HepG2 (cell line): Measurements from ENCODE around the gene LRRC34.

ENCODE experiments used
- EZH2 ChIP-seq: conservative IDR thresholded peaks from 2 replicates; pipeline ENCODE4 v1.6.1; 2012; ENCODE audit warnings: mild to moderate bottlenecking, low read depth, low read length, moderate library complexity
- HIVEP1 ChIP-seq: sonication (generic); formaldehyde crosslinking; IDR thresholded peaks from 2 replicates; pipeline ENCODE4 v1.4.0; 2020; ENCODE audit warnings: mild to moderate bottlenecking, missing genetic modification reagents
- MAFK ChIP-seq, 2 experiments: IDR thresholded peaks in 1 of 2; conservative IDR thresholded peaks in 1 of 2; 2 replicates each; pipeline ENCODE4 v1.6.1; 2011; ENCODE audit warnings: improper control_type of control experiment in 2 of 2, low read length in 2 of 2
- SMAD1 ChIP-seq: sonication (generic); formaldehyde crosslinking; IDR thresholded peaks from 2 replicates; pipeline ENCODE4 v1.4.0; 2020; ENCODE audit warnings: missing genetic modification reagents, low read depth, mild to moderate bottlenecking, borderline replicate concordance
- SOX13 ChIP-seq, 3 experiments: fragments of 450-650 bp in 1 of 3; sonication (generic) in 1 of 3; formaldehyde crosslinking in 1 of 3; IDR thresholded peaks in 2 of 3; conservative IDR thresholded peaks in 1 of 3; 2 replicates each; pipeline versions ENCODE4 v1.5.0 to v1.6.1; 2016 to 2020; ENCODE audit warnings: antibody characterized with exemption in 1 of 3, mild to moderate bottlenecking in 1 of 3, missing compliant biosample characterization in 1 of 3, missing genetic modification reagents in 1 of 3, moderate library complexity in 1 of 3
- ZNF484 ChIP-seq: sonication (generic); formaldehyde crosslinking; IDR thresholded peaks from 2 replicates; pipeline ENCODE4 v1.5.1; 2020; ENCODE audit warnings: mild to moderate bottlenecking, low read depth, missing genetic modification reagents, borderline replicate concordance
- TF ChIP-seq, protein P1 (sequence below): sonication (generic); formaldehyde crosslinking; IDR thresholded peaks from 2 replicates; pipeline ENCODE4 v1.4.0; 2020; ENCODE audit warnings: low read depth, mild to moderate bottlenecking, missing genetic modification reagents
- TF ChIP-seq, protein P2 (sequence below): sonication (generic); formaldehyde crosslinking; IDR thresholded peaks from 2 replicates; pipeline ENCODE4 v1.4.0; 2020; ENCODE audit warnings: missing genetic modification reagents, borderline replicate concordance
- TF ChIP-seq, protein P3 (sequence below), 2 experiments: IDR thresholded peaks; 2 replicates each; pipeline ENCODE4 v1.6.1; 2011 to 2012; ENCODE audit warnings: low read length in 2 of 2, borderline replicate concordance in 1 of 2, low read depth in 1 of 2, mild to moderate bottlenecking in 1 of 2, moderate library complexity in 1 of 2
- TF ChIP-seq, protein P4 (sequence below): sonication (generic); formaldehyde crosslinking; IDR thresholded peaks from 2 replicates; pipeline ENCODE4 v1.5.0; 2020; ENCODE audit warnings: mild to moderate bottlenecking, missing genetic modification reagents, moderate library complexity
- TF ChIP-seq, protein P5 (sequence below): sonication (generic); formaldehyde crosslinking; IDR thresholded peaks from 2 replicates; pipeline ENCODE4 v1.4.0; 2020; ENCODE audit warnings: mild to moderate bottlenecking, missing genetic modification reagents
- TF ChIP-seq, protein P6 (sequence below), 2 experiments: sonication (generic) in 1 of 2; formaldehyde crosslinking in 1 of 2; IDR thresholded peaks; 2 replicates each; pipeline versions ENCODE4 v1.4.0 to v1.6.1; 2018 to 2020; ENCODE audit warnings: missing genetic modification reagents in 2 of 2, borderline replicate concordance in 1 of 2, low read depth in 1 of 2, mild to moderate bottlenecking in 1 of 2, missing biosample characterization in 1 of 2
- TF ChIP-seq, protein P7 (sequence below): sonication (generic); formaldehyde crosslinking; IDR thresholded peaks from 2 replicates; pipeline ENCODE4 v1.8.1; 2023; ENCODE audit warnings: mild to moderate bottlenecking, inconsistent platforms, moderate library complexity, missing genetic modification reagents, borderline replicate concordance

DNA sequence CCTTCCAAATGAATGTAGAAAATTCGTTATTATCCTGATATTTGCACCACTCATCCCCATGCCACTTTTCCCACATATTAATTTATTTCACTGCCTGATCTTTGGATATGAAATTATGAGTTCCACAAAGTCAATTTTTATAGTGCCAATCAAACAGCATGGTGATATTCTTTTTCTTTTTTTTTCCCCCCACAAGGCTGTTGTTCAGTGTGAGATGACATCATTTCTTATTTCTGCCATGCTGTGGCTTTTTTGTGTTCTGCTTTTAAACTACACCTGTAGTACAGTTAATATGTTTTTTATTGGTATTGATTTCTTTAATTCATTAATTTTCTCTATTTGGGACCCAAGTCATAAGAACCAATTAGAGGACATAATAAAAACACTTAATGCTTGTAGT lies 24.9 kb downstream of the LRRC34 start:
- no peak for TF ChIP-seq SMAD1
- TF ChIP-seq, protein P1, sequence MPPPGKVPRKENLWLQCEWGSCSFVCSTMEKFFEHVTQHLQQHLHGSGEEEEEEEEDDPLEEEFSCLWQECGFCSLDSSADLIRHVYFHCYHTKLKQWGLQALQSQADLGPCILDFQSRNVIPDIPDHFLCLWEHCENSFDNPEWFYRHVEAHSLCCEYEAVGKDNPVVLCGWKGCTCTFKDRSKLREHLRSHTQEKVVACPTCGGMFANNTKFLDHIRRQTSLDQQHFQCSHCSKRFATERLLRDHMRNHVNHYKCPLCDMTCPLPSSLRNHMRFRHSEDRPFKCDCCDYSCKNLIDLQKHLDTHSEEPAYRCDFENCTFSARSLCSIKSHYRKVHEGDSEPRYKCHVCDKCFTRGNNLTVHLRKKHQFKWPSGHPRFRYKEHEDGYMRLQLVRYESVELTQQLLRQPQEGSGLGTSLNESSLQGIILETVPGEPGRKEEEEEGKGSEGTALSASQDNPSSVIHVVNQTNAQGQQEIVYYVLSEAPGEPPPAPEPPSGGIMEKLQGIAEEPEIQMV (CRISPR knock-in tag) = no peak
- TF ChIP-seq, protein P2, sequence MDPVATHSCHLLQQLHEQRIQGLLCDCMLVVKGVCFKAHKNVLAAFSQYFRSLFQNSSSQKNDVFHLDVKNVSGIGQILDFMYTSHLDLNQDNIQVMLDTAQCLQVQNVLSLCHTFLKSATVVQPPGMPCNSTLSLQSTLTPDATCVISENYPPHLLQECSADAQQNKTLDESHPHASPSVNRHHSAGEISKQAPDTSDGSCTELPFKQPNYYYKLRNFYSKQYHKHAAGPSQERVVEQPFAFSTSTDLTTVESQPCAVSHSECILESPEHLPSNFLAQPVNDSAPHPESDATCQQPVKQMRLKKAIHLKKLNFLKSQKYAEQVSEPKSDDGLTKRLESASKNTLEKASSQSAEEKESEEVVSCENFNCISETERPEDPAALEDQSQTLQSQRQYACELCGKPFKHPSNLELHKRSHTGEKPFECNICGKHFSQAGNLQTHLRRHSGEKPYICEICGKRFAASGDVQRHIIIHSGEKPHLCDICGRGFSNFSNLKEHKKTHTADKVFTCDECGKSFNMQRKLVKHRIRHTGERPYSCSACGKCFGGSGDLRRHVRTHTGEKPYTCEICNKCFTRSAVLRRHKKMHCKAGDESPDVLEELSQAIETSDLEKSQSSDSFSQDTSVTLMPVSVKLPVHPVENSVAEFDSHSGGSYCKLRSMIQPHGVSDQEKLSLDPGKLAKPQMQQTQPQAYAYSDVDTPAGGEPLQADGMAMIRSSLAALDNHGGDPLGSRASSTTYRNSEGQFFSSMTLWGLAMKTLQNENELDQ = no peak
- TF ChIP-seq, protein P3, sequence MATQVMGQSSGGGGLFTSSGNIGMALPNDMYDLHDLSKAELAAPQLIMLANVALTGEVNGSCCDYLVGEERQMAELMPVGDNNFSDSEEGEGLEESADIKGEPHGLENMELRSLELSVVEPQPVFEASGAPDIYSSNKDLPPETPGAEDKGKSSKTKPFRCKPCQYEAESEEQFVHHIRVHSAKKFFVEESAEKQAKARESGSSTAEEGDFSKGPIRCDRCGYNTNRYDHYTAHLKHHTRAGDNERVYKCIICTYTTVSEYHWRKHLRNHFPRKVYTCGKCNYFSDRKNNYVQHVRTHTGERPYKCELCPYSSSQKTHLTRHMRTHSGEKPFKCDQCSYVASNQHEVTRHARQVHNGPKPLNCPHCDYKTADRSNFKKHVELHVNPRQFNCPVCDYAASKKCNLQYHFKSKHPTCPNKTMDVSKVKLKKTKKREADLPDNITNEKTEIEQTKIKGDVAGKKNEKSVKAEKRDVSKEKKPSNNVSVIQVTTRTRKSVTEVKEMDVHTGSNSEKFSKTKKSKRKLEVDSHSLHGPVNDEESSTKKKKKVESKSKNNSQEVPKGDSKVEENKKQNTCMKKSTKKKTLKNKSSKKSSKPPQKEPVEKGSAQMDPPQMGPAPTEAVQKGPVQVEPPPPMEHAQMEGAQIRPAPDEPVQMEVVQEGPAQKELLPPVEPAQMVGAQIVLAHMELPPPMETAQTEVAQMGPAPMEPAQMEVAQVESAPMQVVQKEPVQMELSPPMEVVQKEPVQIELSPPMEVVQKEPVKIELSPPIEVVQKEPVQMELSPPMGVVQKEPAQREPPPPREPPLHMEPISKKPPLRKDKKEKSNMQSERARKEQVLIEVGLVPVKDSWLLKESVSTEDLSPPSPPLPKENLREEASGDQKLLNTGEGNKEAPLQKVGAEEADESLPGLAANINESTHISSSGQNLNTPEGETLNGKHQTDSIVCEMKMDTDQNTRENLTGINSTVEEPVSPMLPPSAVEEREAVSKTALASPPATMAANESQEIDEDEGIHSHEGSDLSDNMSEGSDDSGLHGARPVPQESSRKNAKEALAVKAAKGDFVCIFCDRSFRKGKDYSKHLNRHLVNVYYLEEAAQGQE (IDR thresholded peaks at IDR 0.05; ENCODE audit: borderline replicate concordance in 1 of 2, low read depth in 1 of 2, low read length in 2 of 2) = no peak
- no peak for TF ChIP-seq EZH2
- TF ChIP-seq, protein P4, sequence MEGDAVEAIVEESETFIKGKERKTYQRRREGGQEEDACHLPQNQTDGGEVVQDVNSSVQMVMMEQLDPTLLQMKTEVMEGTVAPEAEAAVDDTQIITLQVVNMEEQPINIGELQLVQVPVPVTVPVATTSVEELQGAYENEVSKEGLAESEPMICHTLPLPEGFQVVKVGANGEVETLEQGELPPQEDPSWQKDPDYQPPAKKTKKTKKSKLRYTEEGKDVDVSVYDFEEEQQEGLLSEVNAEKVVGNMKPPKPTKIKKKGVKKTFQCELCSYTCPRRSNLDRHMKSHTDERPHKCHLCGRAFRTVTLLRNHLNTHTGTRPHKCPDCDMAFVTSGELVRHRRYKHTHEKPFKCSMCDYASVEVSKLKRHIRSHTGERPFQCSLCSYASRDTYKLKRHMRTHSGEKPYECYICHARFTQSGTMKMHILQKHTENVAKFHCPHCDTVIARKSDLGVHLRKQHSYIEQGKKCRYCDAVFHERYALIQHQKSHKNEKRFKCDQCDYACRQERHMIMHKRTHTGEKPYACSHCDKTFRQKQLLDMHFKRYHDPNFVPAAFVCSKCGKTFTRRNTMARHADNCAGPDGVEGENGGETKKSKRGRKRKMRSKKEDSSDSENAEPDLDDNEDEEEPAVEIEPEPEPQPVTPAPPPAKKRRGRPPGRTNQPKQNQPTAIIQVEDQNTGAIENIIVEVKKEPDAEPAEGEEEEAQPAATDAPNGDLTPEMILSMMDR = no peak
- TF ChIP-seq, protein P5, sequence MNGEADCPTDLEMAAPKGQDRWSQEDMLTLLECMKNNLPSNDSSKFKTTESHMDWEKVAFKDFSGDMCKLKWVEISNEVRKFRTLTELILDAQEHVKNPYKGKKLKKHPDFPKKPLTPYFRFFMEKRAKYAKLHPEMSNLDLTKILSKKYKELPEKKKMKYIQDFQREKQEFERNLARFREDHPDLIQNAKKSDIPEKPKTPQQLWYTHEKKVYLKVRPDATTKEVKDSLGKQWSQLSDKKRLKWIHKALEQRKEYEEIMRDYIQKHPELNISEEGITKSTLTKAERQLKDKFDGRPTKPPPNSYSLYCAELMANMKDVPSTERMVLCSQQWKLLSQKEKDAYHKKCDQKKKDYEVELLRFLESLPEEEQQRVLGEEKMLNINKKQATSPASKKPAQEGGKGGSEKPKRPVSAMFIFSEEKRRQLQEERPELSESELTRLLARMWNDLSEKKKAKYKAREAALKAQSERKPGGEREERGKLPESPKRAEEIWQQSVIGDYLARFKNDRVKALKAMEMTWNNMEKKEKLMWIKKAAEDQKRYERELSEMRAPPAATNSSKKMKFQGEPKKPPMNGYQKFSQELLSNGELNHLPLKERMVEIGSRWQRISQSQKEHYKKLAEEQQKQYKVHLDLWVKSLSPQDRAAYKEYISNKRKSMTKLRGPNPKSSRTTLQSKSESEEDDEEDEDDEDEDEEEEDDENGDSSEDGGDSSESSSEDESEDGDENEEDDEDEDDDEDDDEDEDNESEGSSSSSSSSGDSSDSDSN (CRISPR knock-in tag) = no peak
- TF ChIP-seq, protein P6, sequence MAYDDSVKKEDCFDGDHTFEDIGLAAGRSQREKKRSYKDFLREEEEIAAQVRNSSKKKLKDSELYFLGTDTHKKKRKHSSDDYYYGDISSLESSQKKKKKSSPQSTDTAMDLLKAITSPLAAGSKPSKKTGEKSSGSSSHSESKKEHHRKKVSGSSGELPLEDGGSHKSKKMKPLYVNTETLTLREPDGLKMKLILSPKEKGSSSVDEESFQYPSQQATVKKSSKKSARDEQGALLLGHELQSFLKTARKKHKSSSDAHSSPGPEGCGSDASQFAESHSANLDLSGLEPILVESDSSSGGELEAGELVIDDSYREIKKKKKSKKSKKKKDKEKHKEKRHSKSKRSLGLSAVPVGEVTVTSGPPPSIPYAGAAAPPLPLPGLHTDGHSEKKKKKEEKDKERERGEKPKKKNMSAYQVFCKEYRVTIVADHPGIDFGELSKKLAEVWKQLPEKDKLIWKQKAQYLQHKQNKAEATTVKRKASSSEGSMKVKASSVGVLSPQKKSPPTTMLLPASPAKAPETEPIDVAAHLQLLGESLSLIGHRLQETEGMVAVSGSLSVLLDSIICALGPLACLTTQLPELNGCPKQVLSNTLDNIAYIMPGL (CRISPR knock-in tag; IDR thresholded peaks at IDR 0.05; ENCODE audit: borderline replicate concordance in 1 of 2, low read depth in 1 of 2) = no peak
- no peak for TF ChIP-seq SOX13 (IDR thresholded peaks at IDR 0.05)
- no peak for TF ChIP-seq SOX13 (CRISPR knock-in tag; conservative IDR thresholded peaks at IDR 0.05 in 1 of 2, IDR thresholded peaks at IDR 0.05 in 1 of 2)
- TF ChIP-seq, protein P7, sequence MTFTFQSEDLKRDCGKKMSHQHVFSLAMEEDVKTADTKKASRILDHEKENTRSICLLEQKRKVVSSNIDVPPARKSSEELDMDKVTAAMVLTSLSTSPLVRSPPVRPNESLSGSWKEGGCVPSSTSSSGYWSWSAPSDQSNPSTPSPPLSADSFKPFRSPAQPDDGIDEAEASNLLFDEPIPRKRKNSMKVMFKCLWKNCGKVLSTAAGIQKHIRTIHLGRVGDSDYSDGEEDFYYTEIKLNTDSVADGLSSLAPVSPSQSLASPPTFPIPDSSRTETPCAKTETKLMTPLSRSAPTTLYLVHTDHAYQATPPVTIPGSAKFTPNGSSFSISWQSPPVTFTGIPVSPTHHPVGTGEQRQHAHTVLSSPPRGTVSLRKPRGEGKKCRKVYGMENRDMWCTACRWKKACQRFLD (CRISPR knock-in tag) = no peak
- TF ChIP-seq MAFK (conservative IDR thresholded peaks at IDR 0.05 in 1 of 2, IDR thresholded peaks at IDR 0.05 in 1 of 2; ENCODE audit: low read length in 2 of 2) = no peak
- no peak for TF ChIP-seq HIVEP1 (CRISPR knock-in tag)
- TF ChIP-seq ZNF484 (CRISPR knock-in tag) = no peak
